T-helper 22 cell (primary cell): ENCODE measurements around the gene ETFDH.
"Not testable (repeated sequence)": the region's sequence is repeated elsewhere in the genome, so short reads cannot be mapped to it uniquely, and the experiment has no call there.

Source experiments
- DNase-seq: peaks from one replicate; pipeline ENCODE4 v3.0.0-alpha.2; 2020; ENCODE audit warnings: low read depth

Gene ETFDH

DNA sequence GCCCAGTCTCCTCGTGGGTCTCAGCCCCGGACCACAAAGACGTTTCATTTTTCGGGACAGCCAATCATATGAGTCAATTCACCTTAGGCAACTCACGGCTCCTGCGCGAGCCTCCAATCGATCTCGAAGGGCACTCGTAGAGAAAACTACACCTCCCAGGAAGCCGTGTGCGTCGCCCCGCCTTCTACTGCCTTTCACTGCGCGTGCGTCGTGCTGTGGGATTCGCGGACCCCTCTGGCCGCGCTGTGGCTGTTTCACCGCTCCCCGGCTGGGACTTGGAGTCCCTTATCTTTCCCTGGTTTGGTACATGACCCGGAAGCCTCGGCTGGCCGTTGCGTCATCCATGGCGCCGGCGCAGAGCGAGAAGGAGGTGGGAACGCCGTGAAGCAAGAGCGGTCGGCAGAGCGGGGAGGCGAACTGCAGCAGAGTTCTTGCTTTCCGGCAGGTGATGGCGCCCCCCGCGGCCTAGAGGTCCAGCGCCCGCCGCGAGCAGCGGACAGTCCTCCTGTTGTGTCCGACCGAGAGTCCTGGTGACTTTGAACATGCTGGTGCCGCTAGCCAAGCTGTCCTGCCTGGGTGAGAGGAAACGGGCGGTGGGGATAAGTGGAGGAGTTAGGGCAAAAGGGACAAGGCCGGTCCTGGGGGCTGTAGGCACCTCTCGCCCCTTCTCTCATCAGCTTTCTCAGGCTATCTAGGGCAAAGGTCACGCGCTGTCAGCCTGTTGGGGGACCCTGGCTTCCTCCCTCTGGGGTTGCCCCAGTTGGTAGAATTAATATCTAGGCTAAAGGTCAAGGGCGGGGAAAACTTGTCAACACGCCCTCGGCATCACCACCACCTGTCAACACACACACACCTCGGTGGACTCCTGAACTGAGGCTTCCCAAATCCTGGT lies at the start of gene ETFDH:
TSS of gene ETFDH (plus strand) at position 382 of the 892 bp plus-strand sequence. CDS start at position 543, 161 bp downstream.
- DNase-seq, result peak; percentile 98

DNA sequence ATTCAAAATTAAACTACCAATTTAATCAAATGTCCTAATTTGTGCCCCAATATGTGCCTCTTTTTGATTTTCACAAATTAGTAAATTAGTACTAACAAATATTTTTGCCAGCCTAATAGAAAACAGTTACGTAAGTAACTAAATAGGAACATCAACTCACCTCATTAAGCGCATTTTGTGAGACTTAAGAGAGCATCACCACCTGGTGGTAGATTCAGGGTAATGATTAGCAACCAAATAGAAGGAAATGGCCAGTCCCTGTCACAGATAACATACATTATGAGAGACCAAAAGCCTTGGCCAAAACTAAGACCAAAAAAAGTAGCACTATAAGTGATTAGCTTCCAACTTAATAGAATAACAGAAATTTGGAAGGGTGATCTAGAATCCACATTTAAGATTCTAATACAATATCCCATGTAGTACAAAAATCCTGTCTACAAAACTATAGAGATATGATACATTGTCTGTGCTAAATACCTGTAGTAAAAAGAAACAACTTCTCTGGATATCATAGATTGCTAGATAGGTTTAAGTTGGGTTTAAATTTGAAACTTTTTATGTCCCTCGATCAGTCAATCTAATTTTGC lies 47.1 kb upstream of the ETFDH start:
- DNase-seq, result no peak

DNA sequence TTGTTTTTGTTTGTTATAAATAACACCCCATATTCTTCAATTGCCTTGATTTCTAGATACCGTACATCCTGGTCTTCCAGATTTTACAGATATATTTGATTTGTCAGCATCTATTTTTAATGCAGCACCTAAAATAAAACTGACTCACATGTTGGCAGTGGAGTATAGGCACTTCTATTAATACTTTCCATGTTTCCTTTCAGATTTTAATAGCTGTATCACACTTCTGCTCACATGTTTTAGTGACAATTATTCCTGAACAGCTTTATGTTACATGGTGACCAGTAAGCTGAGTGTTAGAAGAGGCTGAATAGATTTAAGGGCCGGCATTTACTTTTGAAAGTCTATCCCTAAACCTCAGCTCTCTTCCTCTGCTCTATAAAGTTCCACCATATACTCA lies 46.6 kb upstream of the ETFDH start:
- no peak for DNase-seq

DNA sequence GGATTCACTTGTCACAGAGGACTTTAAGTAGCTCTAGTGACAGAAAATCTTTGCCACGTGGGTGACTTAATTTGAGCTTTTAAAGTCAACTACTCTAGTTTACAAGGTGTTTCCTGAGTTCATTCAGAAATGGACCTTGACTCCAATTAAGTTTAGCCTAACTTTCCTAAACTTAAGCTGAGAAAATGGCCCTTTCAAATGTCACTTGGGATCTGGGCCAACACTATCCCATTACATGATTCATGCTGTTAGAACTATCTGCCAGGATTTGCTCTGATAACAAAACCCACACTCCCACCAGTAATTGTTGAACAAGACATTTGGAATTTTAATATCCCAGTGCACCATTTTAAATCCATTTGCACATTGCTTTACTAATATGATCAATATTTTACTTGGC lies 41.2 kb upstream of the ETFDH start:
- DNase-seq, result no peak

DNA sequence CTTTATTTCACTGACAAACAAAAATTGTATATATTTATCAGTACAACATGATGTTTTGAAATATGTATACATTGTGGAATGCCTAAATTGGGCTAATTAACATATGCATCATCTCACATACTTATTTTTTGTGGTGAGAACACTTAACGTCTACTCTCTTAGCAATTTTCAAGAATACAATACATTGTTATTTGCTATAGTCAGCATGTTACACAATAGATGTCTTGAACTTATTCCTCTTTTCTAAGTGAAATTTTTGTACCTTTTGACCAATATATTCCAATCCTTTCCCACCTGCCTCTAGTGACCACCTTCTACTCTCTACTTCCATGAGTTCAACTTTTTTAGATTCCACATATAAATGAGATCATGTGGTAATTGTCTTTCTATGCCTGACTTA lies 35.5 kb upstream of the ETFDH start:
- no peak for DNase-seq

DNA sequence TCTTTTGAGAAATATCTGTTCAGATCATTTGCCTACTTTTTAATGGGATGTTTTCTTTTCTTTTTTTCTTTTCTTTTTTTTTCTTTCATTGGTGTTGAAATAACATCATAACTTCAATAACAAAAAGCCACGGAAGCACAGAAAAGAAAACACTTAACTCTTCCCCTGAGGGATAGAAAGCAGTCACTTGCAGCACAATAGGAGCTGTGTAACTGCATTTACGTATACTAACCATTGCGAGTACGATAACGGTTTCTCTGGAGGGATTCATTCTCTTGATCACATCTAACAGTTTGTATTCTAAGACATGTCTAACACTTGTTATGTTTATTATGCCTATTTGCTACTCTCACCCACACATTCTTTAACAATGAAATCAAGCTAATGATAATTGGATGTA lies 27.7 kb upstream of the ETFDH start:
- no peak for DNase-seq

DNA sequence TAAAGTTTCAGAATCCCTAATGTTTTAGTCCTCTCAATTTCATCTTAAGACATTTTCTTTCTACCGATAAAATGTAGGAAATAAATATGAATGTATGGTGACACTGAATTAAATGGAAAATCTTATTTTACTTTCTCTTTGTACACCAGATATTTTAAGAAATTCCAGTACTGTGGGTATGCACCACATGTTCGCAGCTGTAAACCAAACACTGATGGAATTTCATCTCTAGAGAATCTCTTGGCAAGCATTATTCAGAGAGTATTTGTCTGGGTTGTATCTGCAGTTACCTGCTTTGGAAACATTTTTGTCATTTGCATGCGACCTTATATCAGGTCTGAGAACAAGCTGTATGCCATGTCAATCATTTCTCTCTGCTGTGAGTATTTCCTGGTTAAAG lies 27.3 kb upstream of the ETFDH start:
- no peak for DNase-seq

DNA sequence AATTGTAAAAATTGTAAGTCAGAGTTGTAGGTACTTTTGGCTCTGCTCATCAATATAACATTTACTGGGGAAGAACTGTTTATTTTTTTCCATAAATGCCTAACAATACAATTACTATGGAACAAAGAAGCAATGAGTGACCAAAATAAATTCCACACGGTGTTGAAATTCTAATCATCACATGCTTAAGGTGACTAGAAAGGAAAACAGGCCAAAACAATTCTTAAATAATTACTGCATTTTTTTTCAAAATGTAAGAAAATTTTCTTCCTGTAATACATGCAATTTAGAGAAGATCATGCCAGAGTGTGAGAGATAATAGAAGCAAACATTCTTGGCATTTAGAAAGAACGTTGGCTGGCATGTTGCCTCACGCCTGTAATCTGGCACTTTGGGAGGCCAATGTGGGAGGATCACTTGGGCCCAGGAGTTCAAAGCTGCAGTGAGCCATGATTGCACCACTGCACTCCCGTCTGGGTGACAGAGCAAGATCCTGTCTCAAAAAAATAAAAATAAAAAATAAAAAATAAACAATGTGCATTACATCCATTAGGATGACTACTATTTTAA lies 22.9 kb upstream of the ETFDH start:
- DNase-seq, result no peak

DNA sequence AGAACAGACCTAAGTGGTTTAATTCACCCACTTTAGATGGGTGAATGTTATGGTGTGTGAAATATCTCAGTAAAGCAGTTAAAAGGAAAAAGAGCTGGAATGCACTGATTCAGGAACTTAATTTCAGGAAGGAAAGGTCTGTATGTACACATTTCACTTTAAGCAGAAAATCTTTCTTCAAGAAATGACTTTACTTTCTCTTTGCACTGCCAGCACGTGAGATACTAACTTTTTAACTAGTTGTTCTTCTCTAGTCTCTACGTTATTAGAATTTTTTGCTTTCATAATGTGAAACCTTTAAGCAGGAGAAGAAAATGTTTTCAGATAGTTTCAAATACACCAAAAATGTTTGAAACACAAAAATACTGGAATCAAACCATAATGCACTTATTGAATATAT lies 19.2 kb upstream of the ETFDH start:
- no peak for DNase-seq

DNA sequence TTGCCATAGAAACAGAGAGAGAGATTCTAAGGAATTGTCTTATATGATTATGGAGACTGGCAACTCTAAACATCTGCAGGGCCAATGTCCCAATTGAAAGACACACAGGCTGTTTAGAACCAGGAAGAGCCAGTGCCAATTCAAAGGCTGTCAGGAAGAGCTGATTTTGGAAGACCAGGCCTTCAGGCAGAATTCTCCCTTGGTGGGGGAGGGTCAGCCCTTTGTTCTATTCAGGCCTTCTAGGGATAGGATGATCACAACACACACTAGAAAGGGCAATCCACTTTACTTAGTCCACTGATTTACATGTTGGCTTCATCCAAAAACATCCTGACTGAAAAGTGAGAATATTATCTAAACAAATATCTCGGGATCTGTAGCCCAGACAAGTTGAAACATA lies 15.7 kb upstream of the ETFDH start:
- DNase-seq, result no peak

DNA sequence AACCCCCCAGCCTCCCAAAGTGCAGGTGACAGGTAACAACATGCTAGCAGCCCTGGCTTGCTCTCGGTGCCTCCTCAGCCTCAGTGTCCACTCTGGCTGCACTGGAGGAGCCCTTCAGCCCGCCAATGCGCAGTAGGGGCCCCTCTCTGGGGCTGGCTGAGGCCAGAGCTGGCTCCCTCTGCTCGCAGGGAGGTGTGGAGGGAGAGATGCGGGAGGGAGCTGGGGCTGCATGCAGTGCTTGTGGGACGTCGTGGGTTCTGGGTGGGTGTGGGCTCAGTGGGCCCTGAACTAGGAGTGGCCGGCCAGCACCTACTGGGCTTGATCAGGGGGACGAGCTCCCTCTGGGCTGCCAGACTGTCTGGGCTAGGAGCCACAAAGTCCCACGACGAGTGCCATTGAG lies 14.8 kb upstream of the ETFDH start:
- no peak for DNase-seq

DNA sequence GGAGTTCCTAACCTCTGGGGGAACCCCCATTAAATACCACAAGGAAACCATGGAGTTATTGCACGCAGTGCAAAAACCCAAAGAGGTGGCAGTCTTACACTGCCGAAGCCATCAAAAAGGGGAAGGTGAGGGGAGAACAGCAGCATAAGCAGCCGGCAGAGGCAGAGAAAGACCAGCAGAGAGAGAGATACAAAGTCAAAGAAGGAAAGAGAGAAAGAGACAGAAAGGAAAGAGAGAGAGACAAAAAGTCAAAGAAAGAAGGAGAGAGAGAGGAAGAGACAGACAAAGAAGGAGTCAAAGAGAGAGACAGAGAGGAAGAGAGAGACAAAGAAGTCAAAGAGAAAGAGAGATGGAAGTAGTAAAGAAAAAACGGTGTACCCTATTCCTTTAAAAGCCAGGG lies 8.8 kb upstream of the ETFDH start:
- DNase-seq, result not testable (repeated sequence)

DNA sequence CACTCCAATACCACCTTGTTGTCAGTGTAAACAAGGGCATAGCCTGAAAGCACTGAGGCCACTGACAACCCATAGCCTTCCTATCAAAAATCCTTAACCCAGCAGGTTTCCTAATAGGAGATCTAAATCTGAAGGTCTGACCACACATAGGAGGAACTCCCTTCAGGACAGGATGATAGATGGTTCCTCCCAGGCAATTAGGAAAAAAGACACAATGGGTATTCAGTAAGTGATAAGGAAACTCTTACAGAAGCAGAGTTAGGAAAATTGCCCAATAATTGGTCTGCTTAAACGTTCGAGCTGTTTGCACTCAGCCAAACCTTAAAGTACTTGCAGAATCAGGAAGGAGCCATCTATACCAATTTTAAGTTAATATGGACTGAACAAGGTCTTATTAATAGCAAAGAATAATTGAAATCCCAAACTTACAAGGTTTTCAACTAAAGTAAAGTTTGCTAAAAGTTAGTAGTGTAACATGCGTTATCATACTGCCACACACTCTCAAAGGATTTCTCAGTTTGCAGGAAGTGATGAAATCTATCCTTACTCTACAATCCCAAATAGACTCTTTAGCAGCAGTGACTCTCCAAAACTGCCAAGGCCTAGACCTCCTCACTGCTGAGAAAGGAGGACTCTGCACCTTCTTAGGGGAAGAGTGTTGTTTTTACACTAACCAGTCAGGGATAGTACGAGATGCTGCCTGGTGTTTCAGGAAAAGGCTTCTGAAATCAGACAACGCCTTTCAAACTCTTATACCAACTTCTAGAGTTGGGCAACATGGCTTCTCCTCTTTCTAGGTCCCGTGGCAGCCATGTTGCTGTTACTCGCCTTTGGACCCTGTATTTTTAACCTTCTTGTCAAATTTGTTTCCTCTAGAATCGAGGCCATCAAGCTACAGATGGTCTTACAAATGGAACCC lies 8.1 kb upstream of the ETFDH start:
- DNase-seq, result not testable (repeated sequence)

DNA sequence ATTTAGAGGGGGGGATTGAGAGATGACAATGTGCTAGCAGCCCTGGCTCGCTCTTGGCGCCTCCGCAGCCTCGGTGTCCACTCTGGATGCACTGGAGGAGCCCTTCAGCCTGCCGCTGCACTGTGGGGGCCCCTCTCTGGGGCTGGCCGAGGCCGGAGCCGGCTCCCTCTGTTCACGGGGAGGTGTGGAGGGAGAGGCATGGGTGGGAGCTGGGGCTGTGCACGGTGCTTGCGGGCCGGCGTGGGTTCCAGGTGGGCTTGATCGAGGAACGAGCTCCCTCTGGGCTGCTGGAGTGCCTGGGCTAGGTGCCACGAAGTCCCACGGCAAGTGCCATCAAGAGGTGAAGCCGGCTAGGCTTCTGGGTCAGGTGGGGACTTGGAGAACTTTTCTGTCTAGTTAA lies 7.3 kb upstream of the ETFDH start:
- DNase-seq, result no peak

DNA sequence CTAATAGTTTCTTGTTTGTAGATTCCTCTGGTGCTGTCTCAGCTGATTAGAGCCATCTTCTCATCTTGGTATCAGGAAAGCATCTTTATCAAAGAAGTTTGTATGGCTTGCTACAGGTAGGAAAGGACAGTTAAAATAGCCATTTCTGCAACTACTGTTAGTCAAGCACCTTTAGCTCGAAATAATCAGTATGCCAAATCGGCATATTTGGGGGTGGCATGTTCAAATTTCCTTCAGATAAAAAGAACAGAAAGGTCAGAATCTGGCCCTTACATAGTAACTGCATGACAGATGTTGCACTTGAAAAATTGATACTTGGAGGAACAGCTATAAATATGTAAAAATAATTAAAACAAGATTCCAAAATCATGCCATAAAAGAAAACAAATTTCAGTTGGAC lies 5.2 kb upstream of the ETFDH start:
- no peak for DNase-seq

DNA sequence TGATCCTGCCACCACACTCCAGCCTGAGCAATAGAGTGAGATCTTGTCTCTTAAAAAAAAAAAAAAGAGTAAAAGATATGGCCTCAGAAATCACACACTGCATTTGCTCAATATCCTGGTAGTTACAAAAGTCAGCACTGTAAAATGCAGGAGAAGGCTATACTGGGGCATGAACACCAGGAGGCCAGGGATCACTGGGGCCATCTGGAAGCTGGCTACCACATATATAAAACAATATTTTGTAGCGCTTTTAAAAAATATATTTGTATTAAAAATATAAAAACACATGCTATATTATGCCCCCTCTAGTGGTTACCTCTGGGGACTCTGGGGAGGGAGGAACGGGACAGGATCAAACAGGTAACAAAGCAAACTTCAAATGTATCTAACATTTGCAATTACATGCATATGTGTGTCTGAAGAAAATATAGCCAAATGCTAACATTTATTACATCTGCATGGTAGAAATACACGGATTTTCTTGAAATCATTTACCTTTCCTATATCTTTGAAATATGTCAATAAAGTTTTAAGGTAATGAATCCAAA lies 4.4 kb upstream of the ETFDH start:
- DNase-seq, result no peak

DNA sequence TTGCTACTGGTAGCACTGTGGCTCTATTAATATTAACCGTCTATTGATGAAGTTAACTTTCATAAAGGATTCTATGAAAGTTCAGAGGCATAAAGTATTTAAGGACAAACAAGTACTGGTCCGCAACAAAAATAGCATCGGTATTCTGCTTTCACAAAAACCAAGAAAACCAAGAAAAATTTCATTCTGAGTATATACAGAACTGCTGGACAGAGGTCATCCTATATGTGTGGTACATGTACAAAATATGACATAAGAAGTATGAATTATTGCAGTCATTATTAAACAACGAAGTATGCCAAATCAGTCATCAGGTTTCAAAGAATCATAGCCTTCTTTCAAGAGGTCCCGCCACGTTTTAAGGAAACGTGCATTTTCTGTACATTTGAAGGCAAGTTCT lies 2.8 kb upstream of the ETFDH start:
- DNase-seq, result no peak

DNA sequence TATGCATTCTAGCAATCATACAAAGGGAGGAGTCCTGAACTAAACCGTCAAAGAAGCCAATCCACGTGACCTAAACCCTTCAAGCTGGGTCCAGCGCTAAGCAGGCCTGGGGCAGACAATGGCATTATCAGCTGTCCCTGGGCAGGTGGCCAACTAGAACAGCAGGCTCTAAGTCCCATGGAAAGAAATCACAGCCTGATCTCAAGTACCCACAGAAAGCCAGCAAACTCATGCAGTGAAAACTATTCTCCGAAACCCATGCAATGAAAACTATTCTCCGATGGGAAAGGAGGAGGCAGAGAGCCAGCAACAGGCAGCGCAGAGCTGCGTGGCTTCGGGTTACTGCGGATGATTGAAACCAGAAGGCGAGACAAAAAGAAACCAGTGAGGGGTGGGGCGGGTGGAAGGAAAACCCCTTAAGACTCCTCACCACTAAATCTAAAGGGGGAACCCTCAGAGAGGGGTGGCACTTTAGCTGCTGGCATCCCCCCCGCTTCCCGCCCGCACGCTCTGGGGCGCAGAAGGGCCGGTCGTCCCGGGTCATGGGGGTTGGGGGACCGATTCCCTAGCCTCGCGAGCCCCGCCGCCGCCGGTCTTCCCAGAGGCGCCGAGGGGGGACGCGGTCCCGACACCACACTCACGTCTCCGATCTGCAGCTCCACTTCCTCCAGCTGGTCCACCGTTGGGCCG lies 976 bp upstream of the ETFDH start:
- peak; percentile 42 for DNase-seq

DNA sequence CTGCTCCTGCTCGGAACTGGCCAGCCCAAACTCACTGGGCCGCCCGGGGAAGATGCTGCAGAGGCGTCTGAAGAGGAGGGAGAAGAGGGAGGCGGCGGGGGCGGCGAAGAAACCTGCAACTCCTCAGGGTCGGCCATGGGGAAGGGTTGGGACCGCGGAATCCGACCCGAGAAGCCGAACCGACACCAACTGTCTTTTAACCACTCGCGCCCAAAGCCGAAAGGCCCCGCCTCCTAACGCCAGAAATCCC lies 506 bp upstream of the ETFDH start, which contains the start of gene C4orf46:
TSS of gene C4orf46 (minus strand) at position 223 of the 250 bp plus-strand sequence. CDS start at position 137, 86 bp downstream.
- DNase-seq, result no peak

DNA sequence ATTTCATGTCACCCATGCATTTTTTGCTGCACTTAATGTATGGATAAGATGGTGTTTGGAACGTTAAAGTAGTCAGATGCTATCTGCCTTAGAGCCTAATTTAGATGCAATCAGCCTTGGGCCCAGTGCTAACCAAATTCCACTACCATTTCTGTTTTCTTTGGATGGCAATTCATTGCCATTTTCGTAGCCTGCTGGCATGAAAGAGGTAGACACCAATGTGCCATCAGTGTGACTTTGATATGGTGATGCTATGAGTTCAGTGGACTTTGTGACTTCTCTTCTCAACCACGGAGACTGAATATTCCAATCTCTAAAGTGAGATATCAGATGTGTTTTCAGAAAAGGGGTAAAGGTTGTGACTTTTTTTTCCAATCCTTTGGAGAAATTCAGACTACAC lies 1.5 kb downstream of the ETFDH start:
- DNase-seq, result no peak

DNA sequence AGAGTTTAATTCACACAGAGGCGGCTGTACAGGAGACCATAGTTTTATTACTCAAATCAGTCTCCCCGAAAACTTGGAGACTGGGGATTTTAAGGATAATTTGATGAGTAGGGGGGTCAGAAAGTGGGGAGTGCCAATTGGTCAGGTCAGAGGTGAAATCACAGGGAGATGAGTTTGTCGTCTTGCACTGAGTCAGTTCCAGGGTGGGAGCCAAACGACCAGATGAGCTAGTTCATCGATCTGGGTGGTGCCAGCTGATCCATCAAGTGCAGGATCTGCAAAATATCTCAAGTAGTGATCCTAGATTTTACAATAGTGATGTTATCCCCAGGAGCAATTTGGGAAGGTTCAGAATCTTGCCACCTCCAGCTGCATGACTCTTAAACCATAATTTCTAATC lies 4.0 kb downstream of the ETFDH start:
- no peak for DNase-seq

DNA sequence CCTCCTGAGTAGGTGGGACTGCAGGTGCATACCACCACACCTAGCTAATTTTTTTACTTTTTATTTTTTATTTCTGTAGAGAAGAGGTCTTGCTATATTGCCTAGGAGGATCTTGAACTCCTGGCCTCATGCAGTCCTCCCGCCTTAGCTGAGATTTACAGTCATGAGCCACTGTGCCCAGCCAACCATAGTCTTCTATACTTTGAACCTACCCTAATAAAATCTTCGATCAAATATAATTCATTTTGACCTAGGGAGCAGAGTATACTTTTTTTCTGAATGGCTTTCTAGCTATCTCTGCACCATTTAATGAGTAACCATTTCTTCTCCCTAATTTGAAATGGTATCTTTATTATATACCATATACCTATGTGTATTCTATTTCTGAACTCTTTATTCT lies 6.7 kb downstream of the ETFDH start:
- DNase-seq, result no peak
